ENCODE results near the gene KRT84.

The KRT84 gene

DNA sequence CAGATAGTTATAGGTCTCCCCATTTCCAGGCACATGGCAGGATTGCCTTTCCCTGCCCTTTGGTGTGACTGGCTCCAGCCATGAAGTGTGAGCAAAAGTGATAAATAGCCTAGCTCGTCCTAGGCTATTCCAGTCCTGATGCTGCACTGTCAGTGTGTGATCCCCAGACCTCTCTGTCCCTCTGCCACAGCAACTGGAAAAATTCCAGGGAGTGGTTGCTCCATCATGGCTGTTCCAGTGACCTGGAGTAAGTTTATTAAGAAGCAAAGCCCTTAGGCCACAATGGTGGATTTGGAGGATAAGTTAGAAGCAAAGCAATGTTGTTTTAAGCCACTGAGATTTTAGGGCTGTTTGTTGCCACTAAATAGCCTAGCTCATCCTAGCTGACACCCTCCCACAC is 54.4 kb downstream of the KRT84 start:
- TF ChIP-seq POLR2A (IDR thresholded peaks at IDR 0.05; ENCODE audit: extremely low read depth, insufficient read length) = no peak
- TF ChIP-seq, protein P1, sequence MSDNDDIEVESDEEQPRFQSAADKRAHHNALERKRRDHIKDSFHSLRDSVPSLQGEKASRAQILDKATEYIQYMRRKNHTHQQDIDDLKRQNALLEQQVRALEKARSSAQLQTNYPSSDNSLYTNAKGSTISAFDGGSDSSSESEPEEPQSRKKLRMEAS (IDR thresholded peaks at IDR 0.05; ENCODE audit: low read depth, low read length) = no peak
- TF ChIP-seq, protein P2, sequence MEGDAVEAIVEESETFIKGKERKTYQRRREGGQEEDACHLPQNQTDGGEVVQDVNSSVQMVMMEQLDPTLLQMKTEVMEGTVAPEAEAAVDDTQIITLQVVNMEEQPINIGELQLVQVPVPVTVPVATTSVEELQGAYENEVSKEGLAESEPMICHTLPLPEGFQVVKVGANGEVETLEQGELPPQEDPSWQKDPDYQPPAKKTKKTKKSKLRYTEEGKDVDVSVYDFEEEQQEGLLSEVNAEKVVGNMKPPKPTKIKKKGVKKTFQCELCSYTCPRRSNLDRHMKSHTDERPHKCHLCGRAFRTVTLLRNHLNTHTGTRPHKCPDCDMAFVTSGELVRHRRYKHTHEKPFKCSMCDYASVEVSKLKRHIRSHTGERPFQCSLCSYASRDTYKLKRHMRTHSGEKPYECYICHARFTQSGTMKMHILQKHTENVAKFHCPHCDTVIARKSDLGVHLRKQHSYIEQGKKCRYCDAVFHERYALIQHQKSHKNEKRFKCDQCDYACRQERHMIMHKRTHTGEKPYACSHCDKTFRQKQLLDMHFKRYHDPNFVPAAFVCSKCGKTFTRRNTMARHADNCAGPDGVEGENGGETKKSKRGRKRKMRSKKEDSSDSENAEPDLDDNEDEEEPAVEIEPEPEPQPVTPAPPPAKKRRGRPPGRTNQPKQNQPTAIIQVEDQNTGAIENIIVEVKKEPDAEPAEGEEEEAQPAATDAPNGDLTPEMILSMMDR (IDR thresholded peaks at IDR 0.05; ENCODE audit: low read depth, low read length) = no peak
- TF ChIP-seq MYC (IDR thresholded peaks at IDR 0.05; ENCODE audit: low read depth, low read length) = no peak
- no peak for DNase-seq (ENCODE audit: low read depth)
- no peak overlapping the region for H3K4me3 ChIP-seq (ENCODE audit: low read depth, low read length)

DNA sequence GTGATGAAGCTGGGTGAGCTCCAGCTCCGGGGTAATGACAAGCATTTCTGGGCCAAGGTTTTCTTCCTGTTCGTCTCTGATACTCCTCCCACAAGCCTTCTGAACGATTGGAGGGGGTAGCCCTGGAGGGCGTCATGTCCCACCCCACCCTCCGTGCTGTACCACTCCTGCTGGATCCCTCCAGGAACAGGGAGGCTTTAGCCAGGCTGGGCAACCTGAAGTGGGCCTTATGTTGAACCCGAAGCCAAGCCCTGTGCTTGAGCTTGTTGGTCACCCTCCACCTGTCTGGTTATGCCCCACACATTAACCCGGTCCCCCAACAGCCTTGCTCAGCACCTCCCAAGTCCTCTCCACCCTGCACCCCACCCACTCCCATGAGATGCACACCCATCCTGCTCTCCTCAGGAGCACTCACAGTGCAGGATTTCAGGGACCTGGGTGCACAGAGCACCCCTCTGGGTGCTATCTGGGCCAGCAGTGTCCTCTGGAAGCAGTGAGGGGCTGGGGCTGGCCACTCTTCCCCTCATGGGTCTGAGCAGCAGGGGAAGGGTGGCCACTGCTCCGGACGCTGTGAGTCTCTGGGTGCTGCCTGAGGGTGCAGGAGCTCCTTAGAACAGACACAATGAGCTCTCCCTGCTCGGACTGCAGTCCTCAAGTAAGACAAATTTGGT is 57.5 kb downstream of the KRT84 start:
- TF ChIP-seq, protein P1 (IDR thresholded peaks at IDR 0.05; ENCODE audit: low read depth, low read length) = no peak
- TF ChIP-seq MYC (IDR thresholded peaks at IDR 0.05; ENCODE audit: low read depth, low read length) (no peak), POLR2A (IDR thresholded peaks at IDR 0.05; ENCODE audit: extremely low read depth, insufficient read length) (no peak)
- TF ChIP-seq, protein P2 (IDR thresholded peaks at IDR 0.05; ENCODE audit: low read depth, low read length) = no peak
- H3K4me3 ChIP-seq (ENCODE audit: low read depth, low read length) = no peak overlapping the region
- no peak for DNase-seq (ENCODE audit: low read depth)

Data from NB4 (cell line).